ENCODE measurements around the gene SPATA20.

Gene SPATA20

DNA sequence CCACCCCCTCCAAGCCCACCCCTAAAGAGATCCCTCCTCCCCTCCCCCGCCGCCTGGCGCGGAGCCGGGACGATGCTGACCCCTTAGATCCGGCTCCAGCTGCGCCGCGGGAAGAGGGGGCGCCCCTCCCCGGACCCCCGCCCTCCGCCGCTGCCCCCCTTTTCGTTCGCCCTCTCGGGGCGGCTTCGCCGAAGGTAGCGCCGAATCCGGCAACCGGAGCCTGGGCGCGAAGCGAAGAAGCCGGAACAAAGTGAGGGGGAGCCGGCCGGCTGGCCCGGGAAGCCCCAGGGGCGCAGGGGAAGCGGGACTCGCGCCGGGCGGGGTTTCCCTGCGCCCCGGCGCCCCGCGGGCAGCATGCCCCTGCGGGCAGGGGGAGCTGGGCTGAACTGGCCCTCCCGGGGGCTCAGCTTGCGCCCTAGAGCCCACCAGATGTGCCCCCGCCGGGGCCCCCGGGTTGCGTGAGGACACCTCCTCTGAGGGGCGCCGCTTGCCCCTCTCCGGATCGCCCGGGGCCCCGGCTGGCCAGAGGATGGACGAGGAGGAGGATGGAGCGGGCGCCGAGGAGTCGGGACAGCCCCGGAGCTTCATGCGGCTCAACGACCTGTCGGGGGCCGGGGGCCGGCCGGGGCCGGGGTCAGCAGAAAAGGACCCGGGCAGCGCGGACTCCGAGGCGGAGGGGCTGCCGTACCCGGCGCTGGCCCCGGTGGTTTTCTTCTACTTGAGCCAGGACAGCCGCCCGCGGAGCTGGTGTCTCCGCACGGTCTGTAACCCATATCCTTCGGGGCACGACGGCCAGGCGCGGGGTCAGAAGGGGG lies 14.2 kb downstream of the SPATA20 start:
- no peak overlapping the region; the same call in 1 of the 2 replicates for H3K27ac ChIP-seq (ENCODE audit: extremely low read depth, low read depth, low read length)
- H3K4me1 ChIP-seq (ENCODE audit: control insufficient read depth, insufficient read depth, low read length), result peaks cover 5% of the 10 kb centered on the region; the same call in 1 of the 2 replicates
- CTCF ChIA-PET, result interaction anchor here (0.5 to 3.4 kb wide), 11 partner anchors 9 to 277 kb away, joined by 3 to 24 read pairs (median 5); partner anchors contain the start of gene SPATA20
- H3K4me3 ChIP-seq (ENCODE audit: low read depth, low read length), result peak overlapping the region; percentile 38
- POLR2A ChIA-PET, result interaction anchor here (0.6 to 1.7 kb wide), 10 partner anchors 11 to 305 kb away, joined by 3 to 13 read pairs (median 5); partner anchors contain the start of genes LUC7L3, SPATA20 and TOB1
- H3K36me3 ChIP-seq (ENCODE audit: control insufficient read depth in 2 of 2, insufficient read depth in 1 of 2, low read length in 2 of 2), result no peaks in the 10 kb centered on the region
- H3K9me3 ChIP-seq (ENCODE audit: control insufficient read depth, insufficient read depth, low read depth, low read length), result no peaks in the 10 kb centered on the region
- TF ChIP-seq, protein P1, sequence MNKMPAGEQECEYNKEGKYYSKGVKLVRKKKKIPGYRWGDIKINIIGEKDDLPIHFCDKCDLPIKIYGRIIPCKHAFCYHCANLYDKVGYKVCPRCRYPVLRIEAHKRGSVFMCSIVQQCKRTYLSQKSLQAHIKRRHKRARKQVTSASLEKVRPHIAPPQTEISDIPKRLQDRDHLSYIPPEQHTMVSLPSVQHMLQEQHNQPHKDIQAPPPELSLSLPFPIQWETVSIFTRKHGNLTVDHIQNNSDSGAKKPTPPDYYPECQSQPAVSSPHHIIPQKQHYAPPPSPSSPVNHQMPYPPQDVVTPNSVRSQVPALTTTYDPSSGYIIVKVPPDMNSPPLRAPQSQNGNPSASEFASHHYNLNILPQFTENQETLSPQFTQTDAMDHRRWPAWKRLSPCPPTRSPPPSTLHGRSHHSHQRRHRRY (tag by site-specific recombination; IDR thresholded peaks at IDR 0.05), result no peak
- TF ChIP-seq ZNF580 (tag by site-specific recombination; IDR thresholded peaks at IDR 0.05) (no peak), ZNF16 (tag by site-specific recombination; IDR thresholded peaks at IDR 0.05; ENCODE audit: low read depth) (no peak), ZNF174 (tag by site-specific recombination; IDR thresholded peaks at IDR 0.05) (no peak), ZBTB8A (tag by site-specific recombination; IDR thresholded peaks at IDR 0.05) (peak; percentile 74), ZNF776 (tag by site-specific recombination; IDR thresholded peaks at IDR 0.05; ENCODE audit: borderline replicate concordance) (no peak), BCL11A (tag by site-specific recombination; IDR thresholded peaks at IDR 0.05; ENCODE audit: low read depth) (no peak), SALL2 (tag by site-specific recombination; IDR thresholded peaks at IDR 0.05; ENCODE audit: borderline replicate concordance) (no peak), ZNF248 (tag by site-specific recombination; IDR thresholded peaks at IDR 0.05) (no peak), SCRT1 (tag by site-specific recombination; IDR thresholded peaks at IDR 0.05; ENCODE audit: borderline replicate concordance) (no peak), ZIC2 (tag by site-specific recombination; IDR thresholded peaks at IDR 0.05) (peak; percentile 80), ZBTB11 (tag by site-specific recombination; conservative IDR thresholded peaks at IDR 0.05; ENCODE audit: low read depth) (no peak), ZNF335 (tag by site-specific recombination; conservative IDR thresholded peaks at IDR 0.05) (peak; percentile 66), ZBTB20 (tag by site-specific recombination; IDR thresholded peaks at IDR 0.05) (peak; percentile 72; the same call in 1 of the 2 replicates), ZNF660 (tag by site-specific recombination; IDR thresholded peaks at IDR 0.05) (no peak), ZBTB49 (tag by site-specific recombination; IDR thresholded peaks at IDR 0.05; ENCODE audit: low read depth) (no peak), HOXC10 (CRISPR knock-in tag; IDR thresholded peaks at IDR 0.05) (no peak), ZNF704 (tag by site-specific recombination; IDR thresholded peaks at IDR 0.05) (no peak), GLIS1 (tag by site-specific recombination; IDR thresholded peaks at IDR 0.05) (peak; percentile 37; the same call in 1 of the 2 replicates), ZNF792 (tag by site-specific recombination; IDR thresholded peaks at IDR 0.05) (no peak), GFI1B (tag by site-specific recombination; IDR thresholded peaks at IDR 0.05) (no peak), WT1 (tag by site-specific recombination; IDR thresholded peaks at IDR 0.05) (no peak), GLIS2 (tag by site-specific recombination; IDR thresholded peaks at IDR 0.05) (peak; percentile 31; the same call in 1 of the 2 replicates)
- TF ChIP-seq, protein P2, sequence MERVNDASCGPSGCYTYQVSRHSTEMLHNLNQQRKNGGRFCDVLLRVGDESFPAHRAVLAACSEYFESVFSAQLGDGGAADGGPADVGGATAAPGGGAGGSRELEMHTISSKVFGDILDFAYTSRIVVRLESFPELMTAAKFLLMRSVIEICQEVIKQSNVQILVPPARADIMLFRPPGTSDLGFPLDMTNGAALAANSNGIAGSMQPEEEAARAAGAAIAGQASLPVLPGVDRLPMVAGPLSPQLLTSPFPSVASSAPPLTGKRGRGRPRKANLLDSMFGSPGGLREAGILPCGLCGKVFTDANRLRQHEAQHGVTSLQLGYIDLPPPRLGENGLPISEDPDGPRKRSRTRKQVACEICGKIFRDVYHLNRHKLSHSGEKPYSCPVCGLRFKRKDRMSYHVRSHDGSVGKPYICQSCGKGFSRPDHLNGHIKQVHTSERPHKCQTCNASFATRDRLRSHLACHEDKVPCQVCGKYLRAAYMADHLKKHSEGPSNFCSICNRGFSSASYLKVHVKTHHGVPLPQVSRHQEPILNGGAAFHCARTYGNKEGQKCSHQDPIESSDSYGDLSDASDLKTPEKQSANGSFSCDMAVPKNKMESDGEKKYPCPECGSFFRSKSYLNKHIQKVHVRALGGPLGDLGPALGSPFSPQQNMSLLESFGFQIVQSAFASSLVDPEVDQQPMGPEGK (tag by site-specific recombination; IDR thresholded peaks at IDR 0.05), result peak; percentile 52; the same call in 1 of the 2 replicates
- TF ChIP-seq, protein P3, sequence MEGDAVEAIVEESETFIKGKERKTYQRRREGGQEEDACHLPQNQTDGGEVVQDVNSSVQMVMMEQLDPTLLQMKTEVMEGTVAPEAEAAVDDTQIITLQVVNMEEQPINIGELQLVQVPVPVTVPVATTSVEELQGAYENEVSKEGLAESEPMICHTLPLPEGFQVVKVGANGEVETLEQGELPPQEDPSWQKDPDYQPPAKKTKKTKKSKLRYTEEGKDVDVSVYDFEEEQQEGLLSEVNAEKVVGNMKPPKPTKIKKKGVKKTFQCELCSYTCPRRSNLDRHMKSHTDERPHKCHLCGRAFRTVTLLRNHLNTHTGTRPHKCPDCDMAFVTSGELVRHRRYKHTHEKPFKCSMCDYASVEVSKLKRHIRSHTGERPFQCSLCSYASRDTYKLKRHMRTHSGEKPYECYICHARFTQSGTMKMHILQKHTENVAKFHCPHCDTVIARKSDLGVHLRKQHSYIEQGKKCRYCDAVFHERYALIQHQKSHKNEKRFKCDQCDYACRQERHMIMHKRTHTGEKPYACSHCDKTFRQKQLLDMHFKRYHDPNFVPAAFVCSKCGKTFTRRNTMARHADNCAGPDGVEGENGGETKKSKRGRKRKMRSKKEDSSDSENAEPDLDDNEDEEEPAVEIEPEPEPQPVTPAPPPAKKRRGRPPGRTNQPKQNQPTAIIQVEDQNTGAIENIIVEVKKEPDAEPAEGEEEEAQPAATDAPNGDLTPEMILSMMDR (tag by site-specific recombination; IDR thresholded peaks at IDR 0.05), result no peak

Measured in HEK293 (cell line).